OCI-LY7 (cell line): ENCODE data around the gene EMX2. TPM values are rescaled to one million over a fixed set of nuclear protein-coding genes. Genes with fewer than 3 reads are reported as not detected.

Experiments
- BruUV-seq: library from RNA; stranded (reverse); fragments of 400-500 nt; replicated peaks from 2 replicates; lab custom pipeline; 2021; lab: Mats Ljungman, UMichigan
- CTCF ChIA-PET: fragments of 300-600 bp; sonication (Branson Sonifier 250); formaldehyde crosslinking; loops from one replicate; lab custom pipeline; 2022; ENCODE audit warnings: antibody characterized with exemption; ENCODE audit not compliant: unreplicated experiment; lab: Charles Lee
- POLR2A ChIA-PET: fragments of 300-600 bp; sonication (Branson Sonifier 250); formaldehyde crosslinking; loops from one replicate; lab custom pipeline; 2022; ENCODE audit warnings: antibody characterized with exemption; lab: Charles Lee
- DNase-seq: peaks from one replicate; pipeline ENCODE4 v3.0.0-alpha.2; 2015; ENCODE audit warnings: low spot score
- H2AFZ ChIP-seq: fragments of 200-600 bp; sonication (generic), shearing (Covaris generic); 2 replicates; pipeline ENCODE4 v1.6.1; 2014; ENCODE audit warnings: mild to moderate bottlenecking, antibody characterized with exemption, low read length, moderate library complexity
- H3K27ac ChIP-seq: fragments of 200-600 bp; sonication (generic); 2 replicates; pipeline ENCODE4 v1.5.1; 2014; ENCODE audit warnings: mixed run types, low read depth, mild to moderate bottlenecking, moderate library complexity, low read length, inconsistent platforms; ENCODE audit not compliant: poor library complexity, severe bottlenecking
- H3K36me3 ChIP-seq: fragments of 200-600 bp; sonication (generic); 2 replicates; pipeline ENCODE4 v1.6.1; 2014; ENCODE audit warnings: mild to moderate bottlenecking, antibody characterized with exemption, low read length, moderate library complexity, mixed read lengths; ENCODE audit not compliant: insufficient read depth
- H3K4me1 ChIP-seq: fragments of 200-600 bp; sonication (generic); 2 replicates; pipeline ENCODE4 v1.5.1; 2014; ENCODE audit warnings: mild to moderate bottlenecking, low read length; ENCODE audit not compliant: insufficient read depth, poor library complexity, severe bottlenecking
- H3K4me2 ChIP-seq: fragments of 200-600 bp; sonication (generic); 2 replicates; pipeline ENCODE4 v1.6.1; 2014; ENCODE audit warnings: mild to moderate bottlenecking, low read length
- H3K4me3 ChIP-seq: fragments of 200-600 bp; sonication (generic); 2 replicates; pipeline ENCODE4 v1.5.1; 2014; ENCODE audit warnings: mild to moderate bottlenecking, low read depth, low read length; ENCODE audit not compliant: poor library complexity, severe bottlenecking
- H3K79me2 ChIP-seq: fragments of 200-600 bp; sonication (generic); 2 replicates; pipeline ENCODE4 v1.6.1; 2016; ENCODE audit warnings: low read depth, mild to moderate bottlenecking, low read length, moderate library complexity, mixed read lengths; ENCODE audit not compliant: insufficient read depth
- H3K9me2 ChIP-seq: fragments of 200-600 bp; sonication (generic); 2 replicates; pipeline ENCODE4 v1.6.1; 2016; ENCODE audit warnings: mild to moderate bottlenecking, low read length, mixed read lengths; ENCODE audit not compliant: insufficient read depth
- H3K9me3 ChIP-seq: fragments of 200-600 bp; sonication (generic); 2 replicates; pipeline ENCODE4 v1.6.1; 2014; ENCODE audit warnings: mild to moderate bottlenecking, mixed run types, low read length, mixed read lengths
- H4K20me1 ChIP-seq: fragments of 200-600 bp; sonication (generic); 2 replicates; pipeline ENCODE4 v1.6.1; 2014; ENCODE audit warnings: mild to moderate bottlenecking, antibody characterized with exemption, low read length, moderate library complexity, mixed read lengths; ENCODE audit not compliant: insufficient read depth
- EZH2phosphoT487 ChIP-seq: fragments of 200-600 bp; sonication (generic); IDR thresholded peaks from 2 replicates; pipeline ENCODE4 v1.6.1; 2018; ENCODE audit warnings: low read depth, borderline replicate concordance, mild to moderate bottlenecking, mixed run types, antibody characterized with exemption, low read length, moderate library complexity, mixed read lengths
- intact Hi-C: fragments of 100-400 bp; cut with micrococcal nuclease; formaldehyde crosslinking; loops from one replicate; pipeline ENCODE4 v1.10.0; 2022; ENCODE audit not compliant: unreplicated experiment
- total RNA-seq, 2 experiments: library from RNA; depleted of rRNA in 1 of 2; stranded (reverse); fragments of >200 nt in 1 of 2; shearing (Covaris generic) in 1 of 2; gene quantifications; 2 replicates each; pipeline ENCODE4 v1.2.3, GENCODE V29; 2014 to 2022
- TF ChIP-seq, protein P1 (sequence below): fragments of 200-600 bp; sonication (generic); conservative IDR thresholded peaks from 2 replicates; pipeline ENCODE4 v1.5.1; 2014; ENCODE audit warnings: mild to moderate bottlenecking, antibody characterized with exemption, low read length, moderate library complexity, mixed read lengths

EMX2 gene
- total RNA-seq, 2 experiments from 2014 or later, result not detected

DNA sequence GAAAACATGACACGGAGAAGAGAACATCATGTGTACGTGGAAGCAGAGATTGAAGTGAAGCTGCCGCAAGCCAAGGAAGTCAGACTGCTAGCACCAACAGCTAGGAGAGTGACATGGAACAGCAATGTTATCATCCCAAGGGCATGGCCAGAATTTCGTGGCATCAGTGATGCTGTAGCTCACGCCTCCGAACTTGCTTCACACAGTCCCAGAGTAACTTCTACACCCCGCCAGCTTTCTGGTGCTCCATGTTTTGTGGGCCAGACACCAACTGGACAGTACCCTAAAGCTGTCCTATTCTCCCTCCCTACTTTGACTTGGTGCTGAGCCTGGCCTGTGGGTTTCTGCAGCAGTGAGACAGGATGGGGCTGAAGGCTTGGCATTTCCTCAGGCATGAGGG is 33.0 kb upstream of the EMX2 start:
- intact Hi-C loops, result no loop called here
- H3K4me3 ChIP-seq, result no peak overlapping the region
- no TSS peak for BruUV-seq
- ChIA-PET POLR2A (no interaction called here), CTCF (no interaction called here)
- no peak overlapping the region for H2AFZ ChIP-seq
- DNase-seq, result no peak
- no peaks in the 10 kb centered on the region for H3K9me3 ChIP-seq
- H3K4me1 ChIP-seq, result no peaks in the 10 kb centered on the region
- H4K20me1 ChIP-seq, result no peaks in the 10 kb centered on the region
- no peak overlapping the region for H3K27ac ChIP-seq
- H3K36me3 ChIP-seq, result no peaks in the 10 kb centered on the region
- H3K9me2 ChIP-seq, result no peaks in the 10 kb centered on the region
- TF ChIP-seq EZH2phosphoT487, result no peak
- TF ChIP-seq, protein P1, sequence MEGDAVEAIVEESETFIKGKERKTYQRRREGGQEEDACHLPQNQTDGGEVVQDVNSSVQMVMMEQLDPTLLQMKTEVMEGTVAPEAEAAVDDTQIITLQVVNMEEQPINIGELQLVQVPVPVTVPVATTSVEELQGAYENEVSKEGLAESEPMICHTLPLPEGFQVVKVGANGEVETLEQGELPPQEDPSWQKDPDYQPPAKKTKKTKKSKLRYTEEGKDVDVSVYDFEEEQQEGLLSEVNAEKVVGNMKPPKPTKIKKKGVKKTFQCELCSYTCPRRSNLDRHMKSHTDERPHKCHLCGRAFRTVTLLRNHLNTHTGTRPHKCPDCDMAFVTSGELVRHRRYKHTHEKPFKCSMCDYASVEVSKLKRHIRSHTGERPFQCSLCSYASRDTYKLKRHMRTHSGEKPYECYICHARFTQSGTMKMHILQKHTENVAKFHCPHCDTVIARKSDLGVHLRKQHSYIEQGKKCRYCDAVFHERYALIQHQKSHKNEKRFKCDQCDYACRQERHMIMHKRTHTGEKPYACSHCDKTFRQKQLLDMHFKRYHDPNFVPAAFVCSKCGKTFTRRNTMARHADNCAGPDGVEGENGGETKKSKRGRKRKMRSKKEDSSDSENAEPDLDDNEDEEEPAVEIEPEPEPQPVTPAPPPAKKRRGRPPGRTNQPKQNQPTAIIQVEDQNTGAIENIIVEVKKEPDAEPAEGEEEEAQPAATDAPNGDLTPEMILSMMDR, result no peak
- H3K4me2 ChIP-seq, result no peak overlapping the region
- H3K79me2 ChIP-seq, result no peaks in the 10 kb centered on the region

DNA sequence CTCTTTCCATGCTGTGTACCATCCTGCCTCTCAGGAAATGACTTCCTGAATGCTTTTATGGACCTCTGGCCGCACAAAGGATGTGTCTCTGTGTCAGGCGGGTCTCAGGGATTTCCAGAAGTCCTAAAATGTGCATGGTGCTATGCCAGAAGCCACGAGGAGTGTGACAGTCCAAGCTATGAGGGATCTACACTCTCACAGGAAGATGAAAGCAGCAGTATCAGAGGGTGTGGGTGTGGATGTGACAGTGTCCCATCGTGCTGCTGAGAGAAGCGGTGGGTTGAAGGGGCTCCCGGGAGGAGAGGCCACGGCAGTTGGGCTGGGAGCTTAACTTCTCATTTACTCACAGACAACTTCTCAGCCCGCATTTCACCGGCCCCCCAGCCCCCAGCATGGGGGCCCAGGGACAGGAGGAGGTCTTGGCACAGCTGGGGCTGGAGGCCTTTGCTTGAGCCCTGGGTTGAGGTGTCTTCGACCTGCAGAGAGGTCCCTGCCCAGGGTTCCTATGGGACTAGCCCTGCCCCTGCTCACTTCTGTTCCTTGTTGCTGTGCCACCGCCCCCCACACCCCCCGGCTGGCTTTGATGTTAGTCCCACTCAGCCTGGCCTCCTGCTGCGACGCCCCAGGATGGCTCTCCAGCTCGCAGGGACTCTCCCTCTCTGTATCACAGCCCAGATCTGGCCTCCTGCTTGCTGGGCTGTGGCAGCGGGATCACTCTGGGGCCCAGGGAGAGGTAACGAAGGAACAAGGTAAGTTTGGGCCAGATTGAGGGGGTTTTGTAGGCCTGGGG is 30.8 kb upstream of the EMX2 start:
- no TSS peak for BruUV-seq
- Histone ChIP-seq H4K20me1 (no peaks in the 10 kb centered on the region), H2AFZ (no peak overlapping the region), H3K79me2 (no peaks in the 10 kb centered on the region), H3K27ac (no peak overlapping the region), H3K4me1 (no peaks in the 10 kb centered on the region), H3K9me2 (no peaks in the 10 kb centered on the region), H3K9me3 (no peaks in the 10 kb centered on the region), H3K4me3 (no peak overlapping the region), H3K4me2 (no peak overlapping the region), H3K36me3 (no peaks in the 10 kb centered on the region)
- ChIA-PET CTCF (interaction anchor here (0.6 kb wide), 1 partner anchor 37 kb away, joined by 10 read pairs; no protein-coding TSS in a partner anchor), POLR2A (no interaction called here)
- intact Hi-C loops, result no loop called here
- TF ChIP-seq, protein P1, result no peak
- TF ChIP-seq EZH2phosphoT487, result no peak
- DNase-seq, result no peak

GRCh38 chr10:117514971-117515370 is 27.6 kb upstream of the EMX2 start:
- no peak for DNase-seq
- Histone ChIP-seq H4K20me1 (no peaks in the 10 kb centered on the region), H3K9me3 (no peaks in the 10 kb centered on the region), H2AFZ (no peak overlapping the region), H3K4me3 (no peak overlapping the region), H3K36me3 (no peaks in the 10 kb centered on the region), H3K27ac (no peak overlapping the region), H3K4me2 (no peak overlapping the region), H3K4me1 (no peaks in the 10 kb centered on the region), H3K79me2 (no peaks in the 10 kb centered on the region), H3K9me2 (no peaks in the 10 kb centered on the region)
- ChIA-PET CTCF (no interaction called here), POLR2A (no interaction called here)
- TF ChIP-seq, protein P1, result no peak
- no peak for TF ChIP-seq EZH2phosphoT487
- no TSS peak for BruUV-seq
- intact Hi-C loops, result no loop called here
